Ovary (tissue), 3 donors: Measurements from ENCODE around the gene CASK.

Experiments
- CTCF ChIP-seq, 3 donors: fragments of 450-650 bp in 2 of 3; fragments of 200-600 bp in 1 of 3; IDR thresholded peaks; one replicate each; pipeline versions ENCODE4 v1.5.1 to v1.8.0; 2016 to 2022; ENCODE audit warnings: antibody characterized with exemption in 3 of 3, mild to moderate bottlenecking in 1 of 3
- POLR2A ChIP-seq: fragments of 450-650 bp; IDR thresholded peaks from one replicate; pipeline ENCODE4 v1.6.1; 2017; ENCODE audit warnings: antibody characterized with exemption, mild to moderate bottlenecking, moderate library complexity
- donor health status: DM: no; HTN: no; CAD: no.

- TF ChIP-seq CTCF (IDR thresholded peaks at IDR 0.05) (no peak), POLR2A (no peak)
Measured at GRCh38 chrX:41661366-41662095, 261.8 kb downstream of the CASK start.
